H1 (cell line): ENCODE data around the gene GALNTL6. TPM values are rescaled to one million over a fixed set of nuclear protein-coding genes. Genes with fewer than 3 reads are reported as not detected.

Experiments
- CTCF ChIA-PET: fragments of 300-600 bp; sonication (Branson Sonifier 250); formaldehyde crosslinking; loops from one replicate; lab custom pipeline; 2021; ENCODE audit not compliant: partially characterized antibody; lab: Charles Lee
- POLR2A ChIA-PET: fragments of 300-600 bp; sonication (Branson Sonifier 250); formaldehyde crosslinking; loops from one replicate; lab custom pipeline; 2021; ENCODE audit warnings: inconsistent platforms; ENCODE audit not compliant: partially characterized antibody; lab: Charles Lee
- DNase-seq, 2 experiments: peaks; one replicate each; pipeline versions ENCODE4 v3.0.0 to v3.0.0-alpha.2; 2010 to 2022; ENCODE audit warnings: low spot score in 2 of 2, low read depth in 1 of 2, mixed read lengths in 1 of 2
- FAIRE-seq: peaks from 2 replicates; lab custom pipeline; 2011; peaks lifted over from hg19 to GRCh38; lab: Jason Lieb, UNC
- H2AFZ ChIP-seq: 2 replicates; pipeline ENCODE4 v1.8.1; 2012; ENCODE audit warnings: low read length, inconsistent platforms
- H2AK5ac ChIP-seq: 2 replicates; pipeline ENCODE4 v1.6.1; 2013; ENCODE audit warnings: low read depth, low read length
- H2BK120ac ChIP-seq: replicated peaks from 2 replicates; pipeline ENCODE3; 2013; ENCODE audit warnings: low read depth, low read length, inconsistent platforms
- H2BK12ac ChIP-seq: 2 replicates; pipeline ENCODE4 v1.6.1; 2013; ENCODE audit warnings: low read depth, low read length
- H2BK15ac ChIP-seq: 2 replicates; pipeline ENCODE4 v1.6.1; 2013; ENCODE audit warnings: low read length
- H2BK20ac ChIP-seq: 2 replicates; pipeline ENCODE4 v1.6.1; 2013; ENCODE audit warnings: low read length
- H2BK5ac ChIP-seq: 2 replicates; pipeline ENCODE4 v1.6.1; 2013; ENCODE audit warnings: low read depth, low read length
- H3K14ac ChIP-seq: 2 replicates; pipeline ENCODE4 v1.6.1; 2013; ENCODE audit warnings: inconsistent platforms; ENCODE audit not compliant: insufficient read length
- H3K18ac ChIP-seq: 2 replicates; pipeline ENCODE4 v1.6.1; 2013; ENCODE audit warnings: low read length; ENCODE audit errors: extremely low read depth
- H3K23ac ChIP-seq: 2 replicates; pipeline ENCODE4 v1.6.1; 2013; ENCODE audit warnings: inconsistent platforms; ENCODE audit not compliant: insufficient read length
- H3K23me2 ChIP-seq: 2 replicates; pipeline ENCODE4 v1.6.1; 2013; ENCODE audit warnings: low read depth, low read length
- H3K27ac ChIP-seq: 2 replicates; pipeline ENCODE4 v1.6.1; 2011; ENCODE audit warnings: low read depth, low read length, inconsistent platforms
- H3K27me3 ChIP-seq, 4 experiments: replicated peaks in 1 of 4; 1 replicate in 1 of 4; 2 replicates in 3 of 4; pipeline versions ENCODE4 v1.6.1 to v1.8.1; 2011 to 2013; ENCODE audit warnings: low read length in 3 of 4, mild to moderate bottlenecking in 3 of 4, inconsistent platforms in 2 of 4, mixed read lengths in 2 of 4, moderate library complexity in 1 of 4; ENCODE audit not compliant: control insufficient read depth in 3 of 4, insufficient read depth in 3 of 4; ENCODE audit errors: extremely low read depth in 1 of 4
- H3K36me3 ChIP-seq, 4 experiments: 2 replicates each; pipeline versions ENCODE4 v1.6.1 to v1.8.1; 2011 to 2013; ENCODE audit warnings: mild to moderate bottlenecking in 4 of 4, low read length in 3 of 4, moderate library complexity in 2 of 4, control low read depth in 1 of 4, inconsistent platforms in 1 of 4; ENCODE audit not compliant: insufficient read depth in 4 of 4, control insufficient read depth in 2 of 4
- H3K4ac ChIP-seq: replicated peaks from 2 replicates; pipeline ENCODE3; 2013; ENCODE audit warnings: low read length, low read depth, mixed read lengths, inconsistent platforms; ENCODE audit not compliant: insufficient read length
- H3K4me1 ChIP-seq, 4 experiments: replicated peaks in 1 of 4; 1 replicate in 1 of 4; 2 replicates in 3 of 4; pipeline versions ENCODE4 v1.6.1 to v1.8.1; 2011 to 2013; ENCODE audit warnings: low read length in 3 of 4, inconsistent platforms in 2 of 4, mixed read lengths in 1 of 4; ENCODE audit not compliant: insufficient read depth in 4 of 4, control insufficient read depth in 3 of 4
- H3K4me2 ChIP-seq, 2 experiments: 2 replicates each; pipeline versions ENCODE4 v1.6.1 to v1.8.1; 2011 to 2013; ENCODE audit warnings: low read depth in 2 of 2, low read length in 2 of 2, control low read depth in 1 of 2, inconsistent platforms in 1 of 2, mild to moderate bottlenecking in 1 of 2; ENCODE audit not compliant: insufficient read depth in 1 of 2
- H3K4me3 ChIP-seq, 4 experiments: fragments of 200-600, 300-600 bp in 1 of 4; sonication (generic), shearing (Covaris generic), sonication (Bioruptor Twin) in 1 of 4; 2 replicates each; pipeline versions ENCODE4 v1.5.1 to v1.8.1; 2011 to 2016; ENCODE audit warnings: low read length in 4 of 4, low read depth in 3 of 4, control low read depth in 2 of 4, inconsistent platforms in 2 of 4, mild to moderate bottlenecking in 2 of 4, mixed read lengths in 1 of 4, moderate library complexity in 1 of 4; ENCODE audit not compliant: insufficient read depth in 2 of 4; ENCODE audit errors: extremely low read depth in 1 of 4
- H3K56ac ChIP-seq: replicated peaks from 2 replicates; pipeline ENCODE3; 2013; ENCODE audit warnings: low read depth, mild to moderate bottlenecking, mixed read lengths, low read length, inconsistent platforms; ENCODE audit not compliant: insufficient read length
- H3K79me1 ChIP-seq: 2 replicates; pipeline ENCODE4 v1.6.1; 2013; ENCODE audit warnings: low read depth, low read length, control low read depth
- H3K79me2 ChIP-seq, 2 experiments: 2 replicates each; pipeline versions ENCODE4 v1.6.1 to v1.8.1; 2012 to 2013; ENCODE audit warnings: low read length in 2 of 2, mild to moderate bottlenecking in 2 of 2, inconsistent platforms in 1 of 2; ENCODE audit not compliant: insufficient read depth in 2 of 2, control insufficient read depth in 1 of 2
- H3K9ac ChIP-seq, 4 experiments: replicated peaks in 1 of 4; 1 replicate in 1 of 4; 2 replicates in 3 of 4; pipeline versions ENCODE4 v1.6.1 to v1.8.1; 2011 to 2013; ENCODE audit warnings: low read depth in 3 of 4, low read length in 3 of 4, control low read depth in 2 of 4, mild to moderate bottlenecking in 2 of 4, moderate library complexity in 2 of 4, inconsistent platforms in 1 of 4; ENCODE audit errors: extremely low read depth in 1 of 4
- H3K9me3 ChIP-seq, 2 experiments: 2 replicates each; pipeline versions ENCODE4 v1.6.1 to v1.8.1; 2012 to 2013; ENCODE audit warnings: mild to moderate bottlenecking in 2 of 2, moderate library complexity in 2 of 2, control low read depth in 1 of 2, inconsistent platforms in 1 of 2, low read depth in 1 of 2, low read length in 1 of 2, mixed read lengths in 1 of 2; ENCODE audit not compliant: insufficient read depth in 2 of 2
- H4K20me1 ChIP-seq, 2 experiments: replicated peaks in 1 of 2; 2 replicates each; pipeline versions ENCODE3 to v1.8.1; 2011 to 2013; ENCODE audit warnings: inconsistent platforms in 2 of 2, low read length in 2 of 2, mild to moderate bottlenecking in 1 of 2; ENCODE audit not compliant: insufficient read depth in 2 of 2, control insufficient read depth in 1 of 2
- H4K5ac ChIP-seq: 2 replicates; pipeline ENCODE4 v1.6.1; 2013; ENCODE audit warnings: low read length, low read depth, mixed read lengths, inconsistent platforms; ENCODE audit not compliant: insufficient read length
- H4K8ac ChIP-seq: 2 replicates; pipeline ENCODE4 v1.8.0; 2013; ENCODE audit warnings: mild to moderate bottlenecking, moderate library complexity, low read length, inconsistent platforms; ENCODE audit not compliant: insufficient read depth; ENCODE audit errors: extremely low read depth
- H4K91ac ChIP-seq: replicated peaks from 2 replicates; pipeline ENCODE3; 2013; ENCODE audit warnings: low read length, mixed read lengths, inconsistent platforms; ENCODE audit not compliant: insufficient read length
- CHD1 ChIP-seq: IDR thresholded peaks from 2 replicates; pipeline ENCODE4 v1.6.1; 2012; ENCODE audit warnings: low read depth, low read length, improper control_type of control experiment
- CTCF ChIP-seq, 3 experiments: IDR thresholded peaks; 1 replicate in 2 of 3; 2 replicates in 1 of 3; pipeline versions ENCODE4 v1.5.1 to v1.6.1; 2011; ENCODE audit warnings: low read length in 3 of 3, mild to moderate bottlenecking in 3 of 3, inconsistent platforms in 2 of 3, low read depth in 1 of 3, moderate library complexity in 1 of 3; ENCODE audit not compliant: insufficient read depth in 1 of 3; ENCODE audit errors: control extremely low read depth in 1 of 3
- FOSL1 ChIP-seq: IDR thresholded peaks from 2 replicates; pipeline ENCODE4 v1.6.1; 2011; ENCODE audit warnings: mild to moderate bottlenecking, low read depth, low read length, moderate library complexity; ENCODE audit not compliant: insufficient read depth
- GTF2F1 ChIP-seq: IDR thresholded peaks from 2 replicates; pipeline ENCODE4 v1.6.1; 2012; ENCODE audit warnings: low read depth, low read length, improper control_type of control experiment, borderline replicate concordance
- HDAC6 ChIP-seq: IDR thresholded peaks from one replicate; pipeline ENCODE4 v1.7.1; 2012; ENCODE audit warnings: low read depth, mild to moderate bottlenecking, inconsistent platforms, low read length, moderate library complexity
- NRF1 ChIP-seq: IDR thresholded peaks from 2 replicates; pipeline ENCODE4 v1.6.1; 2011; ENCODE audit warnings: mild to moderate bottlenecking, low read depth, low read length, improper control_type of control experiment
- RNF2 ChIP-seq: fragments of 200-900, 300-1000 bp; sonication (generic); IDR thresholded peaks from 2 replicates; pipeline ENCODE4 v1.7.1; 2016; ENCODE audit warnings: borderline replicate concordance, low read depth, mild to moderate bottlenecking, antibody characterized with exemption, low read length; ENCODE audit not compliant: poor library complexity, severe bottlenecking; ENCODE audit errors: missing control alignments
- SIN3A ChIP-seq, 2 experiments: IDR thresholded peaks in 1 of 2; conservative IDR thresholded peaks in 1 of 2; 2 replicates each; pipeline ENCODE4 v1.6.1; 2011 to 2012; ENCODE audit warnings: low read length in 2 of 2, improper control_type of control experiment in 1 of 2, low read depth in 1 of 2, mild to moderate bottlenecking in 1 of 2
- SIRT6 ChIP-seq: IDR thresholded peaks from one replicate; pipeline ENCODE4 v1.7.1; 2012; ENCODE audit warnings: low read length, inconsistent platforms
- USF2 ChIP-seq: IDR thresholded peaks from 2 replicates; pipeline ENCODE4 v1.6.1; 2011; ENCODE audit warnings: low read length, improper control_type of control experiment
- WGBS, 2 experiments: shearing (Covaris generic) in 1 of 2; methylation state at CpG; one replicate each; pipeline versions ENCODE4 v1.1.6 to v1.1.7; 2013 to 2015; ENCODE audit warnings: low lambda C conversion rate in 2 of 2, mixed read lengths in 2 of 2, inconsistent platforms in 1 of 2, low coverage in 1 of 2, missing lambda C conversion rate in 1 of 2; ENCODE audit not compliant: insufficient replicate concordance in 2 of 2, insufficient coverage in 1 of 2, insufficient read length in 1 of 2; ENCODE audit errors: extremely low coverage in 1 of 2, missing lambda C conversion rate in 1 of 2; 5-methylcytosine and 5-hydroxymethylcytosine counted together
- polyA plus RNA-seq, 7 experiments: library from polyadenylated mRNA; depleted of rRNA in 3 of 7; stranded (reverse) in 5 of 7; unstranded in 2 of 7; fragments of >200 nt in 5 of 7; fragments of 200-250 nt in 2 of 7; gene quantifications; 1 replicate in 5 of 7; 2 replicates in 1 of 7; 4 replicates in 1 of 7; pipeline versions ENCODE4 v1.2.1 to v1.2.3, GENCODE V29; 2011 to 2013; ENCODE audit warnings: missing spikeins in 2 of 7, mixed read lengths in 2 of 7
- total RNA-seq: library from RNA; stranded (reverse); fragmentation: NEBNext Ultra II Directional; extraction: Animal tissue kit (Norgen Biotek cat#: 25700); gene quantifications from 2 replicates; pipeline ENCODE4 v1.2.1, GENCODE V29; 2021

GALNTL6 gene
- total and polyA plus RNA-seq, 2 of the 8 experiments (the other 6 are each of a cell fraction or from before 2014, with no cell fraction given), result 0.03 to 0.32 TPM

- 93% methylated on average over 1 of the region's 1 CpG; no CpG with 5 or more reads in 1 of the 2 experiments for WGBS, 2 experiments
- CTCF ChIA-PET, result no interaction called here
- no peak for FAIRE-seq
- TF ChIP-seq NRF1 (no peak), SIN3A (conservative IDR thresholded peaks at IDR 0.05 in 1 of 2, IDR thresholded peaks at IDR 0.05 in 1 of 2; ENCODE audit: low read depth in 1 of 2, low read length in 2 of 2) (no peak), RNF2 (no peak), CHD1 (no peak), SIRT6 (no peak), FOSL1 (no peak), CTCF (IDR thresholded peaks at IDR 0.05; ENCODE audit: control extremely low read depth in 1 of 3, insufficient read depth in 1 of 3, low read depth in 1 of 3, low read length in 3 of 3) (no peak), HDAC6 (no peak), USF2 (no peak), GTF2F1 (no peak)
Measured at GRCh38 chr4:172750910-172751309, 937.7 kb downstream of the GALNTL6 start.

More at GRCh38 chr4:172750910-172751309, 937.7 kb downstream of the GALNTL6 start:
- Histone ChIP-seq H3K23ac (no peak overlapping the region), H2AK5ac (no peak overlapping the region), H3K4me3 (no peak overlapping the region), H3K4me2 (no peak overlapping the region), H3K4ac (no peak overlapping the region), H3K9ac (no peak overlapping the region), H2BK5ac (no peak overlapping the region), H2BK12ac (no peak overlapping the region), H3K14ac (no peak overlapping the region), H3K18ac (no peak overlapping the region), H2BK20ac (no peak overlapping the region), H3K56ac (no peak overlapping the region), H2BK120ac (no peak overlapping the region), H3K4me1 (peaks cover 0 to 2% (median 0%) of the 10 kb centered on the region in 4 experiments; a peak in 1 of 7 replicates), H2AFZ (no peak overlapping the region), H3K79me1 (no peaks in the 10 kb centered on the region), H4K8ac (no peak overlapping the region), H2BK15ac (no peak overlapping the region), H4K5ac (no peak overlapping the region), H4K91ac (no peak overlapping the region), H3K23me2 (no peaks in the 10 kb centered on the region), H3K9me3 (no peaks in the 10 kb centered on the region), H3K27ac (no peak overlapping the region), H3K79me2 (no peaks in the 10 kb centered on the region), H4K20me1 (no peaks in the 10 kb centered on the region), H3K36me3 (no peaks in the 10 kb centered on the region), H3K27me3 (no peaks in the 10 kb centered on the region)
- POLR2A ChIA-PET, result no interaction called here
- DNase-seq, result no peak
